Stimulated activated CD8-positive, alpha-beta memory T cell treated with anti-CD3 and anti-CD28 coated beads, Interleukin-12 subunit alpha, Interleukin-12 subunit beta, amount 100 ng/mL, for 24 hours (primary cell): Measurements from ENCODE around the gene GCHFR.

Experiments used
- DNase-seq: peaks from one replicate; pipeline ENCODE4 v3.0.0-alpha.2; 2020; ENCODE audit errors: extremely low read depth

Gene GCHFR

GRCh38 chr15:40763801-40764628 is at the start of gene GCHFR:
Gene GCHFR (plus strand): TSS chr15:40764068. CDS start chr15:40764181, 113 bp downstream.
- DNase-seq: no peak

- no peak for DNase-seq
Observed at GRCh38 chr15:40714144-40714543, 49.7 kb upstream of the GCHFR start.

DNA sequence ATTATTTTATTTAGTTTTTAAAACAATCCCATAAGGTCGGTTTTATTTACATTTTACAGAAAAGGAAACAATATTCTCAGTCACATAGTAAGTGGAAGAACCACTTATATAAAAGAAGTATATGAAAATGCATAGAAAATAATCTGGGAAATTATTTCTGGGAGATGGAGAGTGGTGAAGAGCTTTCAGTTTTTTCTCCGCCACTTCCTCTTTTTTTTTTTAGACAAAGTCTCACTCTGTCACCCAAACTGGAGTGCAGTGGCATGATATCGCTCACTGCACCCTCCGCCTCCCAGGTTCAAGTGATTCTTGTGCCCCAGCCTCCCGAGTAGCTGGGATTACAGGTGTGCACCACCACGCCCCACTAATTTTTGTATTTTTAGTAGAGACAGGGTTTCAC is 47.7 kb upstream of the GCHFR start:
- no peak for DNase-seq

- DNase-seq: no peak
Observed at GRCh38 chr15:40721701-40722100, 42.2 kb upstream of the GCHFR start.

DNA sequence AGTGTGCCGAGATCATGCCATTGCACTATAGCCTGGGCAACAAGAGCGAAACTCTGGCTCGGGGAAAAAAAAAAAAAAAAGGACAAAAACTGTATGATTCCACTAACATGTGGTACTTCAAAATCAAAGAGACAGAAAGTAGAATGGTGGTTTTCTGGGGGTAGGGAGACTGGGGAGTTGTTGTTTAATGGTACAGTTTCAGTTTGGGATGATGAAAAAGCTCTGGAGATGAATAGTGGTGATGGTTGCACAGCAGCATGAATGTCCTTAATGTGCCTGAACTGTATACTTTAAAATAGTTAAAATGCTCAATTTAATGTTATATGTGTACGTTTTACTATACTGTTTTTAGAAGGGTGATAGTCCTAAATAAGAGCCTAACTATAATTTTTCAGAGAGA is 41.5 kb upstream of the GCHFR start:
- DNase-seq: no peak

GRCh38 chr15:40722934-40723333 is 40.9 kb upstream of the GCHFR start:
- DNase-seq: no peak

GRCh38 chr15:40723919-40724318 is 39.9 kb upstream of the GCHFR start:
- DNase-seq: no peak

- DNase-seq: no peak
Observed at GRCh38 chr15:40731034-40731433, 32.8 kb upstream of the GCHFR start.

DNA sequence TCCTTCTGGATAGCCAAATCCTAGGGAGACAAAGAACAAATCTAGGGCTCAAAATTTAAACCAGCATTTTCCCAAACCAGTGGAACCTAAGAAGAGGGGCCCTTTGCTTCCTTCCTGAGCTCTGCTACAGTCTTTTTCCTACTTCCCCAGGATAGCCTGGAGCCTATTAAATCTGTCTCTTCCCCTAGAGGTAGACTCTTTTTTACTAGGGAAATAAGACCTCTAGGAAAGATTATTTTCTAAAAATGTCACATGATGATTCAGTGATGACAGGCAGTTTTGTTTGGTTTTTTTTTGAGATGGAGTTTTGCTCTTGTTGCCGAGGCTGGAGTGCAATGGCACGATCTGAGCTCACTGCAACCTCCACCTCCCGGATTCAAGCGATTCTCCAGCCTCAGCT is 27.3 kb upstream of the GCHFR start:
- DNase-seq: no peak

DNA sequence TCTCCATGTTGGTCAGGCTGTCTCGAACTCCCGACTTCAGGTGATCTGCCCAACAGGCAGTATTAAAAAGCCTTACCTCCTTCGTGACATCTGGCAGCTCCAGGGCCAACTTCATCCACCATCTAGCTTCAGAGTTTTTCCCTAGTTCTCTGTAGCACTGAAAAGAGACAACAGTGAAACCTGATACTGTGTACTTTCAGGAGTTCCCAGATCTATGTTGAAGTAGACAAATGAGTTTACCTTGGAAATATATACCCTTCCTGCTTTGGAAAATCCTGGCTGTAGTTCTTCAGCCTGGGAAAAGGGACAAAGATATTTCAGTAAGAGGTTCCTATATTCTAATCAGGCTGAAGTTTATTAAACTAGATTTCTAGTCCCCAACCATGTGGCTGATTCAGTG is 26.8 kb upstream of the GCHFR start:
- no peak for DNase-seq

GRCh38 chr15:40739047-40739446 is 24.8 kb upstream of the GCHFR start:
- no peak for DNase-seq

GRCh38 chr15:40739854-40740253 is 24.0 kb upstream of the GCHFR start:
- DNase-seq: no peak

DNA sequence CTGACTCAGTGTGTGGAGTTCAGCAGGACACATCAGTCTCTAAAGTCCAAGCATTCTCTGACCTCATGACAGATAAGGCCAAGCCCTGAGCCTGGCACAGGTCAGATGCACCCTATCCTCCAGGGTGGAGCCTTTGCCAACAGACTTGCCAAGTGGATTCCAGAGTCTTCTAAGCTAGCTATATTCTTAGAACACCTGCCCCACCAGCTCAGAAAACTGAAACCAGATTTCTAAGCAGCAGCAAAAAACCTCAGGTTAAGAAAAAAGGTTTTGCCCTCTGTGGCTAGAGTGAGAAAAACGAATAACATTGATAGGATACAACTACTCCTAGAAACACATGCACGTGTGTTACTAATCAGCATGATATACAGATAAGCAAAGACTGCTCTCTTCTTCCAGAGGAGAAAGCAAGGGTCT is 20.4 kb upstream of the GCHFR start:
- DNase-seq: no peak

GRCh38 chr15:40743921-40744814 is 19.7 kb upstream of the GCHFR start:
- no peak for DNase-seq

DNA sequence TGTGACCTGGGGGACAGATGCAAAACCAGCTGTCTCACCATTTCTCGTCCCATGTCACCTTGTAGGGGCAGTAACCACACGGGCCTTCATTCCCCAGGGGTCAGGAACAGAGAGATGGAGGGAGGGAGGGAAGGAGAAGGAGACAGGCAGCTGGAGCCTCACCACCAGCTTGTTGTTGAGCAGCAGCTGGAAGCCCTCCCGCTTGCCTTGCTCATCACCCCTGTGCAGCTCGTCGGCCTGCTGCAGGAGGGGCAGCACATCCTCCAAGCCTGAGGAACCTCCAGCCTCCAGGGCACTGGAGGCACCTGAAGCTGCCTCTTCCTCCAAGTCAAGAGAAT is 19.1 kb upstream of the GCHFR start:
- no peak for DNase-seq

DNA sequence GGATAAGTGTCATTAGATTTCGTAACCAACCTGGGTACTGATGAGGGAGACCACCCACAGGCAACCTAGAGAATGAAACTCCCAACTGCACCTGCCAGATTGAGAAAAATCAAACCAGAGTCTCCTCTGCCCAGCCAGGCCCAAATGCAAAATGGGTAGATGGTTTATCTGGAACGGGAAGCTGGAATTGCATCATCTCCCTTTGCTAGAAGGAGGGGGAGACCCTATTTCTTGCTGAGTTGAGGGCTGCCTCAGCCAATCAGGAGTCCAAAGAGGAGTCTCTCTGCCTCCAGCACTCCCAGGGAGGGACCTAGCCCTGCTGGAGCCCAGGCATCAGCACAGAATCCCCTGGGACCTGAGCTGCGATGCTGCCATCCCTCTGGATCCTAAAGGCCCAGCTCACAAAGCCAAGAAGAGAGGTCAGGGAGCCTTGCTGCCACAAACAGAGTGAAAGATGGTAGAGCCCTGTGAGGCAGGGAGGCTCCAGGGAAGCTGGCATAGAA is 16.9 kb upstream of the GCHFR start:
- DNase-seq: no peak

- DNase-seq: no peak
Observed at GRCh38 chr15:40747685-40748631, 15.9 kb upstream of the GCHFR start.

- DNase-seq: no peak
Observed at GRCh38 chr15:40749151-40749630, 14.7 kb upstream of the GCHFR start.

DNA sequence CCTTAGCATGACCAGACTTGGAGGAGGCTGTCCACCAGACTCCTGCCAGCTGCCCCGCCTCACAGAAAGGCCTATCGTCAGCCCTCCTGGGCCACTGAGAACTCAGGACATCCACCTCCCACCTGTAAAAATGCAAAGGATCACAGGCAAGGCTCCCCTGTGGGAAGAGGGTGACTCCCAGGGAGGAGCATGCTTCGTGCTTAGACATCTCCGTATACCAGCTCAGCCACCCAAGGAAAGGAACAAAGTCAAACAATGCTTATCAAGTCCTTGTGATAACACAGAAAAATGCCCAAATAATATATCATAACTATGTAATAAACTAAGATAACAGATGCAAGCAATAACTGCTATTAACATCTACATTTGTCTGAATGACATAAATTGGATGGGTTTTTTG is 13.0 kb upstream of the GCHFR start:
- DNase-seq: no peak

GRCh38 chr15:40751745-40752144 is 12.1 kb upstream of the GCHFR start:
- no peak for DNase-seq

DNA sequence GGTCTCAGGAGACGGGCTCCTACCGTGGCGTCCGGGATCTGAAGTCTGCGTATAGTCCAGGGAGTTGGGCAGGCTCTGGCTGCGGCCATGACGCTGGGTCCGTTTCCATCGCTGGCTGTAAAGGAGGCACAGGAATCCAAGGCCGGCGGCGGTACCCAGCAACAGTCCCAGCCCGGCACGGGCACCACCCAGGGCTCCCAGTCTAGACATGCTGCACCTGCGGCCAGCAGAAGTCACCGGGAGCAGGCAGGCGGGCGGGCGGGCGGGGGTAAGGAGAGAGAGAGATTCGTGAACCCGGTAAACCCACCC is 9.3 kb upstream of the GCHFR start:
- DNase-seq: no peak
